Endothelial cell of umbilical vein (primary cell): ENCODE data around the gene M1AP.

Experiments
- EZH2 ChIP-seq: IDR thresholded peaks from 2 replicates; pipeline ENCODE4 v1.6.1; 2012; ENCODE audit warnings: borderline replicate concordance, low read depth, mild to moderate bottlenecking, moderate library complexity, low read length, inconsistent platforms; ENCODE audit not compliant: severe bottlenecking
- GATA2 ChIP-seq: IDR thresholded peaks from 2 replicates; pipeline ENCODE4 v1.7.0; 2011; ENCODE audit warnings: low read depth, mild to moderate bottlenecking, moderate library complexity, mixed read lengths, low read length; ENCODE audit not compliant: insufficient read length, insufficient read depth
- JUN ChIP-seq: IDR thresholded peaks from 2 replicates; pipeline ENCODE4 v1.6.1; 2011; ENCODE audit warnings: borderline replicate concordance, low read depth; ENCODE audit not compliant: insufficient read length, insufficient read depth
- MAX ChIP-seq: IDR thresholded peaks from 2 replicates; pipeline ENCODE4 v1.6.1; 2011; ENCODE audit not compliant: insufficient read depth, insufficient read length
- MYC ChIP-seq: IDR thresholded peaks from one replicate; pipeline ENCODE4 v1.6.1; 2011; ENCODE audit warnings: mild to moderate bottlenecking, low read depth, low read length
- POLR2A ChIP-seq: IDR thresholded peaks from 2 replicates; pipeline ENCODE4 v1.6.1; 2012; ENCODE audit warnings: low read depth, mild to moderate bottlenecking, control low read depth, low read length
- POLR2AphosphoS5 ChIP-seq: IDR thresholded peaks from 2 replicates; pipeline ENCODE4 v1.6.1; 2012; ENCODE audit warnings: low read depth, mild to moderate bottlenecking, control low read depth, low read length, moderate library complexity; ENCODE audit not compliant: insufficient read depth
- TF ChIP-seq, protein P1 (sequence below), 2 donors: IDR thresholded peaks; 1 replicate in 1 of 2; 2 replicates in 1 of 2; pipeline ENCODE4 v1.5.1; 2011; ENCODE audit warnings: low read length in 2 of 2, mild to moderate bottlenecking in 2 of 2, moderate library complexity in 2 of 2, control low read depth in 1 of 2, inconsistent platforms in 1 of 2, low read depth in 1 of 2; ENCODE audit not compliant: insufficient read depth in 1 of 2; ENCODE audit errors: extremely low read depth in 1 of 2

- TF ChIP-seq, protein P1, sequence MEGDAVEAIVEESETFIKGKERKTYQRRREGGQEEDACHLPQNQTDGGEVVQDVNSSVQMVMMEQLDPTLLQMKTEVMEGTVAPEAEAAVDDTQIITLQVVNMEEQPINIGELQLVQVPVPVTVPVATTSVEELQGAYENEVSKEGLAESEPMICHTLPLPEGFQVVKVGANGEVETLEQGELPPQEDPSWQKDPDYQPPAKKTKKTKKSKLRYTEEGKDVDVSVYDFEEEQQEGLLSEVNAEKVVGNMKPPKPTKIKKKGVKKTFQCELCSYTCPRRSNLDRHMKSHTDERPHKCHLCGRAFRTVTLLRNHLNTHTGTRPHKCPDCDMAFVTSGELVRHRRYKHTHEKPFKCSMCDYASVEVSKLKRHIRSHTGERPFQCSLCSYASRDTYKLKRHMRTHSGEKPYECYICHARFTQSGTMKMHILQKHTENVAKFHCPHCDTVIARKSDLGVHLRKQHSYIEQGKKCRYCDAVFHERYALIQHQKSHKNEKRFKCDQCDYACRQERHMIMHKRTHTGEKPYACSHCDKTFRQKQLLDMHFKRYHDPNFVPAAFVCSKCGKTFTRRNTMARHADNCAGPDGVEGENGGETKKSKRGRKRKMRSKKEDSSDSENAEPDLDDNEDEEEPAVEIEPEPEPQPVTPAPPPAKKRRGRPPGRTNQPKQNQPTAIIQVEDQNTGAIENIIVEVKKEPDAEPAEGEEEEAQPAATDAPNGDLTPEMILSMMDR (IDR thresholded peaks at IDR 0.05; ENCODE audit: extremely low read depth in 1 of 2, insufficient read depth in 1 of 2, low read depth in 1 of 2, low read length in 2 of 2), result no peak
- TF ChIP-seq EZH2 (no peak), POLR2A (no peak), MAX (no peak), POLR2AphosphoS5 (no peak), MYC (no peak), JUN (no peak), GATA2 (no peak)
Measured at GRCh38 chr2:74632209-74632938, 15.8 kb downstream of the M1AP start.
